NT2/D1 (cell line): ENCODE results near the gene POLR2J2.
"Not testable (repeated sequence)": the region's sequence is repeated elsewhere in the genome, so short reads cannot be mapped to it uniquely, and the experiment has no call there.

ENCODE experiments used
- SUZ12 ChIP-seq: IDR thresholded peaks from 2 replicates; pipeline ENCODE4 v1.6.1; 2011; ENCODE audit not compliant: insufficient read length, insufficient read depth; ENCODE audit errors: extremely low read depth
- YY1 ChIP-seq: IDR thresholded peaks from 2 replicates; pipeline ENCODE4 v1.6.1; 2011; ENCODE audit not compliant: insufficient read length, insufficient read depth
- ZNF274 ChIP-seq: IDR thresholded peaks from 2 replicates; pipeline ENCODE4 v1.6.1; 2011; ENCODE audit warnings: mild to moderate bottlenecking, low read depth, low read length

DNA sequence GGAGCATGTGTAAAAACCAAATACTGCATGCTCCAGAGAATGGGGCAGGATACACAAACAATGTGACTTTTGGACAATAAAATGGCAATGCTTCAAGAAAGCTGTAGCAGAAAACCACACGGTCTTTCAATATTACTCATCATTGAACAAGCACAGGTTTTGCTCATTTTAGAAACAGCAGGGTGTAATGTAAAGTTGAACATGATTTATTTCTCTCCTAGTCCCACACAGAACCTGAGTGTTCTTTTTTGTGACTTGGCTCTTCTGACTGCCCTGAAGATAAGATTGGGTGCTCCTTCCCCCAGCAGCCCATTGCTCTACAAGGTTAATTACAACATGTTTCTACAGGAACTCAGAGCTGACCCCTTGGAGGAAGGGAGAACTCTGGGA is 42.2 kb upstream of the POLR2J2 start:
- TF ChIP-seq YY1, ZNF274, SUZ12: not testable (repeated sequence)
